SU-DHL-6 (cell line): ENCODE results near the gene DAPK1.

ENCODE experiments used
- H2AFZ ChIP-seq: fragments of 200-600 bp; sonication (generic); 2 replicates; pipeline ENCODE4 v1.6.1; 2014; ENCODE audit warnings: low read depth, mild to moderate bottlenecking, moderate library complexity, mixed read lengths, antibody characterized with exemption, low read length; ENCODE audit not compliant: severe bottlenecking
- H3F3A ChIP-seq: fragments of 200-600 bp; shearing (Covaris generic); 2 replicates; pipeline ENCODE4 v1.6.0; 2016; ENCODE audit warnings: antibody characterized with exemption, mild to moderate bottlenecking; ENCODE audit not compliant: insufficient read depth
- H3K27ac ChIP-seq: fragments of 200-600 bp; sonication (generic); 2 replicates; pipeline ENCODE4 v1.5.1; 2016; ENCODE audit warnings: low read depth, mild to moderate bottlenecking, low read length, moderate library complexity, mixed read lengths
- H3K27me3 ChIP-seq: fragments of 200-600 bp; sonication (generic), shearing (Covaris generic); 2 replicates; pipeline ENCODE4 v1.6.0; 2014; ENCODE audit warnings: mild to moderate bottlenecking, low read length
- H3K36me3 ChIP-seq: fragments of 200-600 bp; sonication (generic); 2 replicates; pipeline ENCODE4 v1.6.1; 2014; ENCODE audit warnings: mild to moderate bottlenecking, low read length, mixed read lengths
- H3K4me2 ChIP-seq: fragments of 300-600, 200-600 bp; shearing (Covaris generic), sonication (generic); 2 replicates; pipeline ENCODE4 v1.6.0; 2014; ENCODE audit warnings: low read length, low read depth, mild to moderate bottlenecking; ENCODE audit not compliant: poor library complexity, severe bottlenecking
- H3K4me3 ChIP-seq: fragments of 200-600 bp; sonication (generic); 2 replicates; pipeline ENCODE4 v1.5.1; 2014; ENCODE audit warnings: antibody characterized with exemption, low read length, mild to moderate bottlenecking, mixed read lengths; ENCODE audit not compliant: insufficient read depth, poor library complexity, severe bottlenecking
- H3K79me2 ChIP-seq: fragments of 200-600 bp; sonication (generic); 2 replicates; pipeline ENCODE4 v1.6.1; 2014; ENCODE audit warnings: mild to moderate bottlenecking, low read length, moderate library complexity; ENCODE audit not compliant: insufficient read depth
- H3K9ac ChIP-seq: fragments of 200-600 bp; sonication (generic); 2 replicates; pipeline ENCODE4 v1.7.0; 2014; ENCODE audit warnings: mild to moderate bottlenecking, low read length
- H3K9me2 ChIP-seq: fragments of 200-600 bp; sonication (generic); replicated peaks from 2 replicates; pipeline ENCODE4 v1.6.1; 2014; ENCODE audit warnings: low read length; ENCODE audit not compliant: insufficient read depth
- H3K9me3 ChIP-seq: fragments of 200-600 bp; sonication (generic); 2 replicates; pipeline ENCODE4 v1.6.1; 2014; ENCODE audit warnings: low read length, mixed read lengths; ENCODE audit not compliant: insufficient read depth
- H4K20me1 ChIP-seq: fragments of 200-600 bp; sonication (generic); 2 replicates; pipeline ENCODE4 v1.6.1; 2014; ENCODE audit warnings: low read depth, mild to moderate bottlenecking, antibody characterized with exemption, low read length, moderate library complexity, mixed read lengths
- CTCF ChIP-seq: fragments of 200-600 bp; sonication (generic); IDR thresholded peaks from one replicate; pipeline ENCODE4 v1.5.1; 2017; ENCODE audit warnings: antibody characterized with exemption, mild to moderate bottlenecking, low read length, moderate library complexity; ENCODE audit not compliant: insufficient read depth, poor library complexity, severe bottlenecking
- EZH2phosphoT487 ChIP-seq: fragments of 200-600 bp; sonication (generic), shearing (Covaris generic); conservative IDR thresholded peaks from 2 replicates; pipeline ENCODE4 v1.6.1; 2018; ENCODE audit warnings: mild to moderate bottlenecking, antibody characterized with exemption, low read length, moderate library complexity, mixed read lengths

The DAPK1 gene

GRCh38 chr9:87718852-87719612, 221.4 kb downstream of the DAPK1 start:
- no peak overlapping the region for H3K9ac ChIP-seq
- no peaks in the 10 kb centered on the region for H3K36me3 ChIP-seq
- TF ChIP-seq CTCF (no peak), EZH2phosphoT487 (no peak)
- H3K9me2 ChIP-seq = no peaks in the 10 kb centered on the region
- no peak overlapping the region for H2AFZ ChIP-seq
- no peaks in the 10 kb centered on the region for H3K9me3 ChIP-seq
- no peak overlapping the region for H3K27ac ChIP-seq
- no peaks in the 10 kb centered on the region for H4K20me1 ChIP-seq
- H3K4me3 ChIP-seq = no peak overlapping the region
- no peak overlapping the region for H3K4me2 ChIP-seq
- no peaks in the 10 kb centered on the region for H3K79me2 ChIP-seq
- H3F3A ChIP-seq = no peaks in the 10 kb centered on the region
- H3K27me3 ChIP-seq = no peaks in the 10 kb centered on the region

GRCh38 chr9:87720173-87720572, 222.5 kb downstream of the DAPK1 start:
- no peaks in the 10 kb centered on the region for H3F3A ChIP-seq
- H3K27me3 ChIP-seq = no peaks in the 10 kb centered on the region
- no peak overlapping the region for H3K4me2 ChIP-seq
- no peak overlapping the region for H2AFZ ChIP-seq
- TF ChIP-seq CTCF = no peak
- no peak for TF ChIP-seq EZH2phosphoT487
- no peaks in the 10 kb centered on the region for H3K36me3 ChIP-seq
- no peaks in the 10 kb centered on the region for H4K20me1 ChIP-seq
- no peak overlapping the region for H3K27ac ChIP-seq
- no peak overlapping the region for H3K9ac ChIP-seq
- H3K9me3 ChIP-seq = no peaks in the 10 kb centered on the region
- no peaks in the 10 kb centered on the region for H3K79me2 ChIP-seq
- H3K9me2 ChIP-seq = no peaks in the 10 kb centered on the region
- no peak overlapping the region for H3K4me3 ChIP-seq

GRCh38 chr9:87722393-87723088, 224.9 kb downstream of the DAPK1 start:
- TF ChIP-seq CTCF (no peak), EZH2phosphoT487 (no peak)
- H3K36me3 ChIP-seq = no peaks in the 10 kb centered on the region
- no peak overlapping the region for H3K27ac ChIP-seq
- H3K9ac ChIP-seq = no peak overlapping the region
- no peak overlapping the region for H3K4me2 ChIP-seq
- H3K9me3 ChIP-seq = no peaks in the 10 kb centered on the region
- no peaks in the 10 kb centered on the region for H3K79me2 ChIP-seq
- H4K20me1 ChIP-seq = no peaks in the 10 kb centered on the region
- no peak overlapping the region for H3K4me3 ChIP-seq
- no peak overlapping the region for H2AFZ ChIP-seq
- no peaks in the 10 kb centered on the region for H3F3A ChIP-seq
- no peaks in the 10 kb centered on the region for H3K27me3 ChIP-seq
- no peaks in the 10 kb centered on the region for H3K9me2 ChIP-seq
